PC-3 (cell line): ENCODE measurements around the gene COLEC12.

Experiments used
- CTCF ChIP-seq: fragments of 300-600 bp; sonication (generic); conservative IDR thresholded peaks from 2 replicates; pipeline ENCODE4 v1.5.1; 2017; ENCODE audit warnings: antibody characterized with exemption, low read depth, mild to moderate bottlenecking, low read length
- EZH2 ChIP-seq: fragments of 300-600 bp; sonication (generic); IDR thresholded peaks from one replicate; pipeline ENCODE4 v1.6.1; 2017; ENCODE audit warnings: antibody characterized with exemption, mild to moderate bottlenecking, low read length; ENCODE audit not compliant: unreplicated experiment

GRCh38 chr18:302097-302496 lies 198.4 kb downstream of the COLEC12 start:
- no peak for TF ChIP-seq CTCF
- no peak for TF ChIP-seq EZH2
